Smooth muscle cell (in vitro differentiated cells): ENCODE results near the gene PTMS. TPM values are rescaled to one million over a fixed set of nuclear protein-coding genes. Genes with fewer than 3 reads are reported as not detected.

Source experiments
- DNase-seq: peaks from one replicate; lab custom pipeline; 2025; ENCODE audit not compliant: unreplicated experiment; lab: John Stamatoyannopoulos, UW
- H2AFZ ChIP-seq: fragments of 200-600 bp; sonication (generic); 2 replicates; pipeline ENCODE4 v1.6.0; 2016; ENCODE audit warnings: antibody characterized with exemption, low read depth, mild to moderate bottlenecking
- H3F3A ChIP-seq: fragments of 200-600 bp; sonication (generic); 2 replicates; pipeline ENCODE4 v1.6.0; 2017; ENCODE audit warnings: antibody characterized with exemption, low read depth
- H3K27ac ChIP-seq: fragments of 200-600 bp; sonication (generic); 2 replicates; pipeline ENCODE4 v1.5.1; 2016; ENCODE audit warnings: low read depth, mild to moderate bottlenecking
- H3K27me3 ChIP-seq: fragments of 200-600 bp; sonication (generic); 2 replicates; pipeline ENCODE4 v1.6.1; 2016; ENCODE audit warnings: low read depth, mild to moderate bottlenecking
- H3K36me3 ChIP-seq: fragments of 200-600 bp; sonication (generic); 2 replicates; pipeline ENCODE4 v1.5.1; 2016; ENCODE audit warnings: low read depth
- H3K4me1 ChIP-seq: fragments of 200-600 bp; sonication (generic); 2 replicates; pipeline ENCODE4 v1.5.1; 2016; ENCODE audit warnings: low read depth
- H3K4me2 ChIP-seq: fragments of 200-600 bp; sonication (generic); 2 replicates; pipeline ENCODE4 v1.6.0; 2016; ENCODE audit warnings: mild to moderate bottlenecking
- H3K4me3 ChIP-seq: fragments of 200-600 bp; sonication (generic); 2 replicates; pipeline ENCODE4 v1.5.1; 2016; ENCODE audit warnings: mild to moderate bottlenecking
- H3K79me2 ChIP-seq: fragments of 200-600 bp; sonication (generic); 2 replicates; pipeline ENCODE4 v1.6.0; 2016; ENCODE audit warnings: low read depth, mild to moderate bottlenecking
- H3K9ac ChIP-seq: fragments of 200-600 bp; sonication (generic); 2 replicates; pipeline ENCODE4 v1.6.0; 2016; ENCODE audit warnings: low read depth
- H3K9me3 ChIP-seq: fragments of 200-600 bp; sonication (generic); replicated peaks from 2 replicates; pipeline ENCODE4 v1.5.1; 2016; ENCODE audit warnings: low read depth
- H4K20me1 ChIP-seq: fragments of 200-600 bp; sonication (generic); 2 replicates; pipeline ENCODE4 v1.6.0; 2016; ENCODE audit warnings: low read depth
- CTCF ChIP-seq: fragments of 200-600 bp; sonication (generic); IDR thresholded peaks from 2 replicates; pipeline ENCODE4 v1.5.1; 2017; ENCODE audit warnings: borderline replicate concordance, mild to moderate bottlenecking, antibody characterized with exemption; ENCODE audit not compliant: insufficient read depth, poor library complexity, severe bottlenecking
- WGBS: methylation state at CpG from one replicate; pipeline ENCODE4 v1.1.7; 2016; ENCODE audit warnings: low lambda C conversion rate; 5-methylcytosine and 5-hydroxymethylcytosine counted together
- polyA plus RNA-seq: library from polyadenylated mRNA; unstranded; fragments of >200 nt; fragmentation: Nextera tagmentation; extraction: Ambion mirVana; gene quantifications from 2 replicates; pipeline ENCODE4 v1.2.1, GENCODE V29; 2016
- total RNA-seq: library from RNA; depleted of rRNA; stranded (reverse); fragments of >200 nt; gene quantifications from 2 replicates; pipeline ENCODE4 v1.2.3, GENCODE V29; 2014

PTMS gene
- total and polyA plus RNA-seq, 2 experiments from 2014 or later = 115 to 379 TPM

DNA sequence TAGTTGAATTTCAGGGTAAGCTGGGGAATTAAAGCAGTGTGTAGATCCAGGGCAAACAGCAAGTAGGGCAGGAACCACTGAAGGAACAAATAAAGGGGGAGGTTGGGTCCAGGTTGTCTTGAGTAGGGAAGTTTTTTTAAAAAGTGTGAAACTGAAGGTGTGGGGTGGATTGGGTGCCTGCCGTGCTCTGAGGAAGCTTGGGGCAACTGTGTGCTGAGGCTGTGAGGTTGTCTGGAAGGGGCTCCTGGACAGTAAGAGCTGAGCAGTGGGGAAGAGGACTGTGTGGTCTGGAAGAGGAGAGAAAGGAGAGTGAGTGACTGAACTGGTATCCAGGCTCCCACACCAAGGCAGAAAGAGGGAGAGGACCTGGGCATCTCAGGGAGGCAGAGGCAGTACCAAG, 44.6 kb downstream of the PTMS start:
- no peaks in the 10 kb centered on the region for H3K9me3 ChIP-seq
- H3F3A ChIP-seq = no peaks in the 10 kb centered on the region
- no peak for DNase-seq
- no peak overlapping the region for H3K4me2 ChIP-seq
- H3K4me1 ChIP-seq = no peaks in the 10 kb centered on the region
- no peak overlapping the region for H3K4me3 ChIP-seq
- H3K36me3 ChIP-seq = no peaks in the 10 kb centered on the region
- no peaks in the 10 kb centered on the region for H3K27me3 ChIP-seq
- no peaks in the 10 kb centered on the region for H3K79me2 ChIP-seq
- H2AFZ ChIP-seq = no peak overlapping the region
- H4K20me1 ChIP-seq = no peaks in the 10 kb centered on the region
- 80% methylated on average over 1 of the region's 1 CpG for WGBS
- H3K9ac ChIP-seq = no peak overlapping the region
- no peak for TF ChIP-seq CTCF
- H3K27ac ChIP-seq = no peak overlapping the region

DNA sequence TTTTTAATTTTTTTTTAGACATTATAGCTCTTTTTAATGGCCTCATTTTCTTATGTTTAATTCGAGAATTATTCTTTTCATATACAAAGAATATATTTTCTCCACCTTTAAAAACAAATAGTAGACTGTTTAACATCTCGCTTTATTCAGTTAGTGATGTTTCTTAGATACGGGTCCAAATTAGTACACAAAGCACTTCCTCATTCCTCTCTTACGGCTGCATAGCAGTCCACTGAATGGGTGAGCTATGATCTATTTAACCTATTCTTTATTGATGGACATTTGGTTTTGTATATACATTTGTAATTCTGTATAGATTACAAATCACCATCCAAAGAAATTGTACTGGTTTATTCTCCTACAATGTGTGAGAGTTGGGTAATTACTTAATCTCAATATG, 47.2 kb downstream of the PTMS start:
- Histone ChIP-seq H3K27ac (no peak overlapping the region), H3K36me3 (no peaks in the 10 kb centered on the region), H3F3A (no peaks in the 10 kb centered on the region), H3K4me1 (no peaks in the 10 kb centered on the region), H3K4me3 (no peak overlapping the region), H2AFZ (no peak overlapping the region), H3K79me2 (no peaks in the 10 kb centered on the region), H3K27me3 (no peaks in the 10 kb centered on the region), H3K9me3 (no peaks in the 10 kb centered on the region), H4K20me1 (no peaks in the 10 kb centered on the region), H3K9ac (no peak overlapping the region), H3K4me2 (no peak overlapping the region)
- 80% methylated on average over 4 of the region's 4 CpGs for WGBS
- no peak for DNase-seq
- no peak for TF ChIP-seq CTCF

GRCh38 chr12:6816598-6816997, 50.4 kb downstream of the PTMS start:
- no peak for DNase-seq
- H3K4me3 ChIP-seq = no peak overlapping the region
- H3K4me1 ChIP-seq = peaks cover 18% of the 10 kb centered on the region
- no peak overlapping the region for H2AFZ ChIP-seq
- no peaks in the 10 kb centered on the region for H3K9me3 ChIP-seq
- H3F3A ChIP-seq = no peaks in the 10 kb centered on the region
- H3K27ac ChIP-seq = no peak overlapping the region
- H3K9ac ChIP-seq = no peak overlapping the region
- H3K36me3 ChIP-seq = no peaks in the 10 kb centered on the region
- H3K79me2 ChIP-seq = no peaks in the 10 kb centered on the region
- whole genome bisulfite sequencing = 82% methylated on average over 3 of the region's 3 CpGs
- TF ChIP-seq CTCF = no peak
- no peaks in the 10 kb centered on the region for H4K20me1 ChIP-seq
- H3K4me2 ChIP-seq = no peak overlapping the region
- no peaks in the 10 kb centered on the region for H3K27me3 ChIP-seq

DNA sequence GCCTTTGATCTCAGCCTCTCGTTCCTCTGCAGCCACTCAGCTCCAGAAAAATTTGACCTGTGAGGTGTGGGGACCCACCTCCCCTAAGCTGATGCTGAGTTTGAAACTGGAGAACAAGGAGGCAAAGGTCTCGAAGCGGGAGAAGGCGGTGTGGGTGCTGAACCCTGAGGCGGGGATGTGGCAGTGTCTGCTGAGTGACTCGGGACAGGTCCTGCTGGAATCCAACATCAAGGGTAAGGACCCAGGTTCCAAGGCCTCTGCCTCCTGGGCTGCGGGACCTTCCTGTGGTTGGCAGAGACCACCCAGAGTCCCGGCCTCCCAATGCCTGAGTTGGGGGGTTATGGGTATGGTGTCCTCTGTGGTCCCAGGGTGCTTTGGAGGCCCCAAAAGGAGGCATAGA, 50.9 kb downstream of the PTMS start:
- Histone ChIP-seq H3K4me2 (no peak overlapping the region), H2AFZ (no peak overlapping the region), H3K27ac (no peak overlapping the region), H3K4me1 (peaks cover 22% of the 10 kb centered on the region), H3K79me2 (no peaks in the 10 kb centered on the region), H3K36me3 (no peaks in the 10 kb centered on the region), H4K20me1 (no peaks in the 10 kb centered on the region), H3K9ac (no peak overlapping the region), H3K4me3 (no peak overlapping the region), H3F3A (no peaks in the 10 kb centered on the region), H3K27me3 (no peaks in the 10 kb centered on the region), H3K9me3 (no peaks in the 10 kb centered on the region)
- no peak for DNase-seq
- 91% methylated on average over 8 of the region's 8 CpGs for WGBS
- TF ChIP-seq CTCF = no peak
